SK-N-SH treated with all-trans-retinoic acid at 6 μM for 48 hours (cell line): Measurements from ENCODE around the gene TEKT3.

Experiments
- ATAC-seq: fragments of 200-7000 bp; cut with Tn5 transposase; 3 replicates; pipeline ENCODE4 v1.9.1; 2020; ENCODE audit warnings: mild to moderate bottlenecking, moderate library complexity
- CSRNP3 ChIP-seq: fragments of 250-450 bp; sonication (Bioruptor Pico); IDR thresholded peaks from 2 replicates; pipeline ENCODE4 v1.5.1; 2021; ENCODE audit warnings: mild to moderate bottlenecking, moderate library complexity
- ESRRG ChIP-seq: fragments of 250-450 bp; sonication (Bioruptor Pico); IDR thresholded peaks from 2 replicates; pipeline ENCODE4 v1.6.1; 2021; ENCODE audit warnings: mild to moderate bottlenecking
- ISL1 ChIP-seq: fragments of 250-450 bp; sonication (Bioruptor Pico); IDR thresholded peaks from 2 replicates; pipeline ENCODE4 v2.1.2; 2022; ENCODE audit warnings: mild to moderate bottlenecking, moderate library complexity
- OSR1 ChIP-seq: fragments of 250-450 bp; sonication (Bioruptor Pico); IDR thresholded peaks from 2 replicates; pipeline ENCODE4 v1.8.0; 2022; ENCODE audit warnings: moderate library complexity, mild to moderate bottlenecking, inconsistent platforms
- PATZ1 ChIP-seq: fragments of 250-450 bp; sonication (Bioruptor Pico); IDR thresholded peaks from 2 replicates; pipeline ENCODE4 v1.8.0; 2020; ENCODE audit warnings: mild to moderate bottlenecking, moderate library complexity, borderline replicate concordance
- PPARA ChIP-seq: fragments of 250-450 bp; sonication (Bioruptor Pico); IDR thresholded peaks from 2 replicates; pipeline ENCODE4 v1.5.0; 2020; ENCODE audit warnings: mild to moderate bottlenecking, borderline replicate concordance
- SNAI2 ChIP-seq: fragments of 250-450 bp; sonication (Bioruptor Pico); IDR thresholded peaks from 2 replicates; pipeline ENCODE4 v1.5.0; 2020; ENCODE audit warnings: mild to moderate bottlenecking, moderate library complexity
- TOX ChIP-seq: fragments of 250-450 bp; sonication (Bioruptor Pico); IDR thresholded peaks from 2 replicates; pipeline ENCODE4 v1.8.0; 2021; ENCODE audit warnings: mild to moderate bottlenecking, moderate library complexity, borderline replicate concordance
- TSHZ2 ChIP-seq: fragments of 250-450 bp; sonication (Bioruptor Pico); IDR thresholded peaks from 2 replicates; pipeline ENCODE4 v1.5.0; 2020; ENCODE audit warnings: mild to moderate bottlenecking, moderate library complexity
- TF ChIP-seq, protein P1 (sequence below): fragments of 250-450 bp; sonication (Bioruptor Pico); IDR thresholded peaks from 2 replicates; pipeline ENCODE4 v1.8.0; 2021; ENCODE audit warnings: low read depth, mild to moderate bottlenecking, moderate library complexity, borderline replicate concordance
- TF ChIP-seq, protein P2 (sequence below): fragments of 250-450 bp; sonication (Bioruptor Pico); IDR thresholded peaks from 2 replicates; pipeline ENCODE4 v1.5.1; 2020; ENCODE audit warnings: low read depth, mild to moderate bottlenecking, moderate library complexity

Gene TEKT3

DNA sequence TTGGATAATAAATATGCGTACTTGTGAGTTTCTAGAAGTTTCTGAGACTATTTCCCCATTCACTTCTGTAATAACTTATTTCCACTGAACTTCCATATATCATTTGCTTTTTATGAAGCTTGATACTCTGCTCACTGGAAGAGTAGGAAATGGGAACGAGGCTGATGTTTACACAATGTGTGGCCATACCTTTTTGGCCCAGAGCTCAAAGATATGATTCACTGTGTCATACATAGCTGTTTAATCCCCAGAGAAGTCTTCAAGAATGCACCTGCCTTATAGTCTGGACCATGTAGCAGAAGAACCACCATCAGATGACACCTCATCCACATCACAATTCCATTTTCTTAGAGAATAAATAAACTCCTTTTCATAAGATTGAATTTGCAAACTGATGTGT lies 40.3 kb upstream of the TEKT3 start:
- ATAC-seq: no peak

DNA sequence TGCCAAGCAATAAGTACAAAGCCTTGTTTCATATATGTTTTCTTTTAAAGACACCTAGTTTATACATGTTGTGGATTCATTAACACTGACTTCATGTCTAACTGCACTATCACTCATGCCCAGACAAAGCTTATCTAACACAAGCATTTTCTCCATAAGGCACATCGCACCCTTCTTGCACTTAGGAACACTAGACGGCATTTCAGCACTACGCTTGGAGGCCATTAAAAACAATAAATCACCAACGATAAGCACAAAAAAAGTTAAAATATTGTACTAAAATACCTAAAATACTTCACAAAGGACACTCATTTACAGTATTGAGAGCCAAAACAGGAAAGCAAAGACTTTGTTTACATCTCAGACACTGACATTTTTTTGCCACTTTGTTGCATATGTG lies 39.0 kb upstream of the TEKT3 start:
- TF ChIP-seq ISL1 (CRISPR knock-in tag): no peak
- no peak for ATAC-seq

More for the DNA sequence above, 40.3 kb upstream of the TEKT3 start:
- TF ChIP-seq TOX (CRISPR knock-in tag): no peak
- TF ChIP-seq, protein P1, sequence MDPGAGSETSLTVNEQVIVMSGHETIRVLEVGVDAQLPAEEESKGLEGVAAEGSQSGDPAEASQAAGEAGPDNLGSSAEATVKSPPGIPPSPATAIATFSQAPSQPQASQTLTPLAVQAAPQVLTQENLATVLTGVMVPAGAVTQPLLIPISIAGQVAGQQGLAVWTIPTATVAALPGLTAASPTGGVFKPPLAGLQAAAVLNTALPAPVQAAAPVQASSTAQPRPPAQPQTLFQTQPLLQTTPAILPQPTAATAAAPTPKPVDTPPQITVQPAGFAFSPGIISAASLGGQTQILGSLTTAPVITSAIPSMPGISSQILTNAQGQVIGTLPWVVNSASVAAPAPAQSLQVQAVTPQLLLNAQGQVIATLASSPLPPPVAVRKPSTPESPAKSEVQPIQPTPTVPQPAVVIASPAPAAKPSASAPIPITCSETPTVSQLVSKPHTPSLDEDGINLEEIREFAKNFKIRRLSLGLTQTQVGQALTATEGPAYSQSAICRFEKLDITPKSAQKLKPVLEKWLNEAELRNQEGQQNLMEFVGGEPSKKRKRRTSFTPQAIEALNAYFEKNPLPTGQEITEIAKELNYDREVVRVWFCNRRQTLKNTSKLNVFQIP: no peak
- TF ChIP-seq PPARA (CRISPR knock-in tag): no peak

DNA sequence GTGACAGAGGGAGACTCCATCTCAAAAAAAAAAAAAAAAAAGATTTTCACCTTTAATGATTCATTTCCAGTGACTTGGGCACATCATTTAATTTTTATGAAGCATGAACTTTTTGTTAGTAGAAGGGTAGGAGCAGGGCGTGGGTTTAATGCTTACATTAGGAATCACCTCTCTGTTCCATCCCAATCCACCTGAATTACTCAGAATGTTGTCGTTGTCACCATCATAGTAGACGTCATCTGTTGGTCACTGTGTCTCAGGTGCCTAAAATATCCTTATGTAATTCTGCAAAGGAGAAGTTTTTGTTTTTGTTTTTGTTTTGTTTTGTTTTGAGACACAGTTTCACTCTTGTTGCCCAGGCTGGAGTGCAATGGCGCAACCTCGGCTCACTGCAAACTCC lies 38.3 kb upstream of the TEKT3 start:
- ATAC-seq: no peak
- TF ChIP-seq ISL1 (CRISPR knock-in tag): no peak
- no peak for TF ChIP-seq TSHZ2 (CRISPR knock-in tag)
- TF ChIP-seq OSR1: no peak

DNA sequence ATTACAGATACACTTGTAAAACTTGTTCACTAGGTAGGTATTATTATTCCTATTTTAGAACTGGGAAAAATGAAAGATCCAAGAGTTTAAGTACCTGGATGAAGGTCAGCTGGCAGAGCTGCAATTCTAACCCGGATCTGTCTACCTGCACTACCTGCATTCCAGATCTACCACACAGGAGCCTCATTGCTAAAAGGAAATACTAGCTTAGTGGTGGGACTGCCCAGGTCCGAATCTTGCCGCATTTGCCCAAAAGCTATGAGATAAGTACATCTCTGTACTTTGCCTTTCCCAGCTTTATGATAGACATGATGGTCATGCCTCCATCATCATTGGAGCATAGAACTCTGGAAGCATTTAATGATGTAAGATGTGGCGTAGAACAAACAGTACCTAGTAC lies 36.8 kb upstream of the TEKT3 start:
- ATAC-seq: no peak
- TF ChIP-seq, protein P2, sequence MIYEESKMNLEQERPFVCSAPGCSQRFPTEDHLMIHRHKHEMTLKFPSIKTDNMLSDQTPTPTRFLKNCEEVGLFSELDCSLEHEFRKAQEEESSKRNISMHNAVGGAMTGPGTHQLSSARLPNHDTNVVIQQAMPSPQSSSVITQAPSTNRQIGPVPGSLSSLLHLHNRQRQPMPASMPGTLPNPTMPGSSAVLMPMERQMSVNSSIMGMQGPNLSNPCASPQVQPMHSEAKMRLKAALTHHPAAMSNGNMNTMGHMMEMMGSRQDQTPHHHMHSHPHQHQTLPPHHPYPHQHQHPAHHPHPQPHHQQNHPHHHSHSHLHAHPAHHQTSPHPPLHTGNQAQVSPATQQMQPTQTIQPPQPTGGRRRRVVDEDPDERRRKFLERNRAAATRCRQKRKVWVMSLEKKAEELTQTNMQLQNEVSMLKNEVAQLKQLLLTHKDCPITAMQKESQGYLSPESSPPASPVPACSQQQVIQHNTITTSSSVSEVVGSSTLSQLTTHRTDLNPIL (CRISPR knock-in tag): no peak

DNA sequence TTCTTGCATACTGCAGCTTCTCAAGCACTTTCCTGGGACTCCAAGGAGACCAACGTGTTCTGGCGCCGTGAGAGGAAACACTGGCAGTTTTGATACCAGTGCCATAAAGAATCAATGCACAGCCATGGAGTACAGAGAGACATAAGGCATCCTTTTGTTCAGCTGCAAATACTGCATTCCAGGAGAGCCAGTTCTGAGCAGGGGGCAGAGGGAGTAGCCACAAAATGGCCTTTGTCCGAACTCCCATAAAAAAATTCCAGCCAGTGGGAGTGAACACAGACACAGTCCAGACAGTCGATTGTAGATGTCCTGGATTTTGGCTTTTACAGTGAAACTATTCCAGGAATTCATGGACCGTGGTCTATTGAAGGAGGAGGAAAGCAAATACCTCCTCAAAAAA lies 36.2 kb upstream of the TEKT3 start:
- peak; percentile 72 for ATAC-seq
- TF ChIP-seq ESRRG (CRISPR knock-in tag): no peak
- TF ChIP-seq PATZ1 (CRISPR knock-in tag): no peak
- no peak for TF ChIP-seq TSHZ2 (CRISPR knock-in tag)
- no peak for TF ChIP-seq SNAI2 (CRISPR knock-in tag)
- no peak for TF ChIP-seq PPARA (CRISPR knock-in tag)
- TF ChIP-seq, protein P1: no peak
- TF ChIP-seq, protein P2 (CRISPR knock-in tag): no peak
- no peak for TF ChIP-seq CSRNP3 (CRISPR knock-in tag)
